NT2/D1 (cell line): ENCODE data around the gene TARS2.
A peak's percentile ranks its signal among the peaks of the same experiment; 100 is the strongest.

Experiments used
- DNase-seq: peaks from one replicate; pipeline ENCODE4 v3.0.0-alpha.2; 2011; ENCODE audit warnings: low read depth, low spot score
- H3K27me3 ChIP-seq: 2 replicates; pipeline ENCODE4 v1.6.0; 2011; ENCODE audit warnings: mild to moderate bottlenecking; ENCODE audit not compliant: insufficient read length, insufficient read depth
- H3K36me3 ChIP-seq: 2 replicates; pipeline ENCODE4 v1.6.1; 2011; ENCODE audit warnings: mild to moderate bottlenecking, low read length, mixed read lengths; ENCODE audit not compliant: insufficient read depth, insufficient read length
- H3K4me1 ChIP-seq: 2 replicates; pipeline ENCODE4 v1.5.1; 2011; ENCODE audit not compliant: insufficient read depth, insufficient read length
- H3K4me3 ChIP-seq: 2 replicates; pipeline ENCODE4 v1.5.1; 2011; ENCODE audit warnings: low read depth; ENCODE audit not compliant: insufficient read length
- H3K9ac ChIP-seq: 2 replicates; pipeline ENCODE4 v1.6.0; 2011; ENCODE audit warnings: low read depth; ENCODE audit not compliant: insufficient read length
- H3K9me3 ChIP-seq: 2 replicates; pipeline ENCODE4 v1.5.1; 2011; ENCODE audit warnings: mild to moderate bottlenecking, low read length; ENCODE audit not compliant: insufficient read depth
- SUZ12 ChIP-seq: IDR thresholded peaks from 2 replicates; pipeline ENCODE4 v1.6.1; 2011; ENCODE audit not compliant: insufficient read length, insufficient read depth; ENCODE audit errors: extremely low read depth
- YY1 ChIP-seq: IDR thresholded peaks from 2 replicates; pipeline ENCODE4 v1.6.1; 2011; ENCODE audit not compliant: insufficient read length, insufficient read depth
- ZNF274 ChIP-seq: IDR thresholded peaks from 2 replicates; pipeline ENCODE4 v1.6.1; 2011; ENCODE audit warnings: mild to moderate bottlenecking, low read depth, low read length

Gene TARS2

DNA sequence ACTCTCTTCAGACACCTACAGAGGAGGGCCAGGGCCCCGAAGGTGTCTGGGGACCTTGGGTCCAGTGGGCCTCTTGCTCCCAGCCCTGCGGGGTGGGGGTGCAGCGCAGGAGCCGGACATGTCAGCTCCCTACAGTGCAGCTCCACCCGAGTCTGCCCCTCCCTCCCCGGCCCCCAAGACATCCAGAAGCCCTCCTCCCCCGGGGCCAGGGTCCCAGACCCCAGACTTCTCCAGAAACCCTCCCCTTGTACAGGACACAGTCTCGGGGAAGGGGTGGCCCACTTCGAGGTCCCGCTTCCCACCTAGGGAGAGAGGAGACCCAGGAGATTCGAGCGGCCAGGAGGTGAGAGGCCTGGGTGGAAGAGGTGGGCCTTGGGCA, 65.7 kb downstream of the TARS2 start:
- H3K9me3 ChIP-seq: no peaks in the 10 kb centered on the region
- H3K9ac ChIP-seq: peak overlapping the region; percentile 32
- H3K4me1 ChIP-seq: peaks cover 33% of the 10 kb centered on the region
- peaks cover 61% of the 10 kb centered on the region for H3K36me3 ChIP-seq
- H3K27me3 ChIP-seq: no peaks in the 10 kb centered on the region
- no peak for DNase-seq
- no peak overlapping the region for H3K4me3 ChIP-seq
- TF ChIP-seq ZNF274: no peak
- TF ChIP-seq YY1: no peak
- no peak for TF ChIP-seq SUZ12

DNA sequence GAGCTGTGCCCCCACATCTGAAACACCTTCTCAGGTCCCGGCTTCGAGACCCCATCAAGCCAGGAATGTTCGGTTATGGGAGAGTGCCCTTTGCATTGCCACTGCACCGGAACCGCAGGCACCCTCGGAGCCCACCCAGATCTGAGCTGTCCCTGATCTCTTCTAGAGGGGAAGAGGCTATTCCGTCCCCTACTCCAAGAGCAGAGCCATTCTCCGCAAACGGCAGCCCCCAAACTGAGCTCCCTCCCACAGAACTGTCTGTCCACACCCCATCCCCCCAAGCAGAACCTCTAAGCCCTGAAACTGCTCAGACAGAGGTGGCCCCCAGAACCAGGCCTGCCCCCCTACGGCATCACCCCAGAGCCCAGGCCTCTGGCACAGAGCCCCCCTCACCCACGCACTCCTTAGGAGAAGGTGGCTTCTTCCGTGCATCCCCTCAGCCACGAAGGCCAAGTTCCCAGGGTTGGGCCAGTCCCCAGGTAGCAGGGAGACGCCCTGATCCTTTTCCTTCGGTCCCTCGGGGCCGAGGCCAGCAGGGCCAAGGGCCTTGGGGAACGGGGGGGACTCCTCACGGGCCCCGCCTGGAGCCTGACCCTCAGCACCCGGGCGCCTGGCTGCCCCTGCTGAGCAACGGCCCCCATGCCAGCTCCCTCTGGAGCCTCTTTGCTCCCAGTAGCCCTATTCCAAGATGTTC, 66.3 kb downstream of the TARS2 start:
- no peaks in the 10 kb centered on the region for H3K27me3 ChIP-seq
- no peak for TF ChIP-seq SUZ12
- no peak for TF ChIP-seq ZNF274
- TF ChIP-seq YY1: no peak
- no peak for DNase-seq
- H3K9ac ChIP-seq: peak overlapping the region; percentile 32
- no peaks in the 10 kb centered on the region for H3K9me3 ChIP-seq
- peaks cover 67% of the 10 kb centered on the region for H3K36me3 ChIP-seq
- peaks cover 33% of the 10 kb centered on the region for H3K4me1 ChIP-seq
- no peak overlapping the region for H3K4me3 ChIP-seq

DNA sequence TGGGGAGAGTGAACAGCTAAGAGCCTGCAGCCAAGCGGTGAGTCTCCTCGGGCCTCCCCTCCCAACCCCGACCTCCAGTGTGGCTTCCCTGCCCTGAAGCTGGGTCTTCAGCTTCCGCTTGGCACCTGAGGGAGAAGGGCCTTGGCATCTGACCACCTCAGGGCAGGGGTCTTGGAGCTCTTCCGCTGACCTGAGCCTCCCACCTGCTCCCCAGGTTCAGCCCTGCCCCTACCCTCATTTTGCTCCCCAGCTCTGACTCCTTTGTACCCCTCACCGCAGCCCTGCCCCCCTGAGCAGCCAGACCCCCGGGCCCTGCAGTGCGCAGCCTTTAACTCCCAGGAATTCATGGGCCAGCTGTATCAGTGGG, 66.8 kb downstream of the TARS2 start:
- no peak for DNase-seq
- TF ChIP-seq SUZ12 (no peak), ZNF274 (no peak), YY1 (no peak)
- no peaks in the 10 kb centered on the region for H3K27me3 ChIP-seq
- H3K4me3 ChIP-seq: no peak overlapping the region
- no peaks in the 10 kb centered on the region for H3K9me3 ChIP-seq
- H3K9ac ChIP-seq: peak overlapping the region; percentile 23
- H3K4me1 ChIP-seq: peaks cover 33% of the 10 kb centered on the region
- H3K36me3 ChIP-seq: peaks cover 72% of the 10 kb centered on the region

DNA sequence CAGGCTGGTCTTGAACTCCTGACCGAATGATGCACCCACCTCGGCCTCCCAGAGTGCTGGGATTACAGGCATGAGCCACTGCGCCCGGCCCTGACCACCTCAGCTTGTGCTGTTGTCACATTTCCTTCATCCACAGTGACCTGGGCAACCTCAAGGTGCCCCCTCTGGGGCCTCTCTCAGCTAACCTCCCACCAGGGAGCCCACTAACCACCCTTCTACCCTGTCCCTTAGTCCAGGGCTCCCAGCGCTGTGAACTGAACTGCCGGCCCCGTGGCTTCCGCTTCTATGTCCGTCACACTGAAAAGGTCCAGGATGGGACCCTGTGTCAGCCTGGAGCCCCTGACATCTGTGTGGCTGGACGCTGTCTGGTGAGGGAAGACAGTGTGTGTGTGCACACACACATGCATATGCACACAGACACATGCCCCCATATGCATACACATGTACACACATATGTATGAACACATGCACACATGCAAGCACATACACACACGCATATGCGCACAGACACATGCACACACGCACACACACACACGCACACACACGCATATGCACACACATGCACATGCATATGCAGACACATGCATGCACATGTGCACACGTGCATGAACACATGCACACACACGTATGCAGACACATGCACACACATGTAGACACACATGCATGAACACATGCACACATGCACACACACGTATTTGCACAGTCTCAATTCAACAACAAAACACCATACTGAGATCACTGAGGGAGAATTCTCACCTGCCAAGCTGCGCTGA, 68.2 kb downstream of the TARS2 start:
- TF ChIP-seq YY1 (no peak), ZNF274 (no peak), SUZ12 (no peak)

DNA sequence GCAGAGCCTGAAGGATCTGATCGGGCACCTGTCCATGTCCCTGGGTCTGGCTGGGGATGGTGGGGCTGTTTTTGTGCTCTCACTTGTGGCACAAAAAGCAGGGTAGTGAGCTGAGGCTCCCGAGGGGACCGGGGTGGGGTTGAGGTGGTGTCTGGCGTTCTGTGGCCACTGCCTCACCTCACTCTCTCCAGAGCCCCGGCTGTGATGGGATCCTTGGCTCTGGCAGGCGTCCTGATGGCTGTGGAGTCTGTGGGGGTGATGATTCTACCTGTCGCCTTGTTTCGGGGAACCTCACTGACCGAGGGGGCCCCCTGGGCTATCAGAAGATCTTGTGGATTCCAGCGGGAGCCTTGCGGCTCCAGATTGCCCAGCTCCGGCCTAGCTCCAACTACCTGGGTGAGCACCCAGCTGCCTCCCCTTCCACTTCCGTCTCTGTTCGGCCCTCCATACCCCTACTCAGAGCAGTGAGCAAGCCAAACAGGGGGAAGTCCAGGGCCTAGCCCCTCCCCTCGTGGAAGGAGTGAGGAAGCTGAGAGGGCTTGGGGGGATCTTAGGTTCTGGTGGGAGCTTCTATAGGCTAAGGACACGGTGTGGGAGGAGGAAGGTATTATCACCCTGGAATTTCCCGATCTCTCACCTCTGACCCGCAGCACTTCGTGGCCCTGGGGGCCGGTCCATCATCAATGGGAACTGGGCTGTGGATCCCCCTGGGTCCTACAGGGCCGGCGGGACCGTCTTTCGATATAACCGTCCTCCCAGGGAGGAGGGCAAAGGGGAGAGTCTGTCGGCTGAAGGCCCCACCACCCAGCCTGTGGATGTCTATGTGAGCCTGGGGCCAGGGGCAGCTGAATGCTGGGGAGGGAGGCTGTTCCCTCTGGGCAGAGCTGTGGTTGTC, 69.0 kb downstream of the TARS2 start:
- no peaks in the 10 kb centered on the region for H3K27me3 ChIP-seq
- peaks cover 85% of the 10 kb centered on the region for H3K36me3 ChIP-seq
- no peak overlapping the region for H3K4me3 ChIP-seq
- H3K4me1 ChIP-seq: peaks cover 28% of the 10 kb centered on the region
- no peak overlapping the region for H3K9ac ChIP-seq
- TF ChIP-seq SUZ12 (no peak), ZNF274 (no peak), YY1 (no peak)
- H3K9me3 ChIP-seq: no peaks in the 10 kb centered on the region
- no peak for DNase-seq

More for the DNA sequence above, 68.2 kb downstream of the TARS2 start:
- no peaks in the 10 kb centered on the region for H3K27me3 ChIP-seq
- DNase-seq: no peak
- no peak overlapping the region for H3K9ac ChIP-seq
- H3K36me3 ChIP-seq: peaks cover 85% of the 10 kb centered on the region
- peaks cover 33% of the 10 kb centered on the region for H3K4me1 ChIP-seq
- no peaks in the 10 kb centered on the region for H3K9me3 ChIP-seq
- no peak overlapping the region for H3K4me3 ChIP-seq

DNA sequence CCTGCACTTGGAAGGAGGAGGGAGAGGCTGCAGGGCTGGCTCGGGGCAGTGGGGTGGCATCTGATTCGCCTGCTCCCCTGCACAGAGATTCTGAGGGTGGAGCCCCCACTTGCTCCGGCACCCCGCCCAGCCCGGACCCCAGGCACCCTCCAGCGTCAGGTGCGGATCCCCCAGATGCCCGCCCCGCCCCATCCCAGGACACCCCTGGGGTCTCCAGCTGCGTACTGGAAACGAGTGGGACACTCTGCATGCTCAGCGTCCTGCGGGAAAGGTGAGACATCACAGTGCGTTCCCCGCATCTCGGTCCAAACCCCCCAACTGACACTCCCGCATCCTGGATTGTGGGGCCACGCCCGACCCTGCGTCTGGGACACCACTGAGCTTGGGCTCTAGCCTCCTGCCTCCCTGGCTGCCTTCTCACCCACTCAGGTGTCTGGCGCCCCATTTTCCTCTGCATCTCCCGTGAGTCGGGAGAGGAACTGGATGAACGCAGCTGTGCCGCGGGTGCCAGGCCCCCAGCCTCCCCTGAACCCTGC, 69.9 kb downstream of the TARS2 start:
- Histone ChIP-seq H3K36me3 (peaks cover 81% of the 10 kb centered on the region), H3K4me1 (peaks cover 23% of the 10 kb centered on the region), H3K27me3 (no peaks in the 10 kb centered on the region), H3K9me3 (no peaks in the 10 kb centered on the region), H3K4me3 (no peak overlapping the region), H3K9ac (no peak overlapping the region)
- TF ChIP-seq ZNF274: no peak
- TF ChIP-seq SUZ12: no peak
- no peak for TF ChIP-seq YY1
- no peak for DNase-seq
